OCI-LY7 (cell line): ENCODE data around the gene KRT9.

Experiments used
- CTCF ChIP-seq: fragments of 200-600 bp; sonication (generic); conservative IDR thresholded peaks from 2 replicates; pipeline ENCODE4 v1.5.1; 2014; ENCODE audit warnings: mild to moderate bottlenecking, antibody characterized with exemption, low read length, moderate library complexity, mixed read lengths
- EZH2phosphoT487 ChIP-seq: fragments of 200-600 bp; sonication (generic); IDR thresholded peaks from 2 replicates; pipeline ENCODE4 v1.6.1; 2018; ENCODE audit warnings: low read depth, borderline replicate concordance, mild to moderate bottlenecking, mixed run types, antibody characterized with exemption, low read length, moderate library complexity, mixed read lengths

DNA sequence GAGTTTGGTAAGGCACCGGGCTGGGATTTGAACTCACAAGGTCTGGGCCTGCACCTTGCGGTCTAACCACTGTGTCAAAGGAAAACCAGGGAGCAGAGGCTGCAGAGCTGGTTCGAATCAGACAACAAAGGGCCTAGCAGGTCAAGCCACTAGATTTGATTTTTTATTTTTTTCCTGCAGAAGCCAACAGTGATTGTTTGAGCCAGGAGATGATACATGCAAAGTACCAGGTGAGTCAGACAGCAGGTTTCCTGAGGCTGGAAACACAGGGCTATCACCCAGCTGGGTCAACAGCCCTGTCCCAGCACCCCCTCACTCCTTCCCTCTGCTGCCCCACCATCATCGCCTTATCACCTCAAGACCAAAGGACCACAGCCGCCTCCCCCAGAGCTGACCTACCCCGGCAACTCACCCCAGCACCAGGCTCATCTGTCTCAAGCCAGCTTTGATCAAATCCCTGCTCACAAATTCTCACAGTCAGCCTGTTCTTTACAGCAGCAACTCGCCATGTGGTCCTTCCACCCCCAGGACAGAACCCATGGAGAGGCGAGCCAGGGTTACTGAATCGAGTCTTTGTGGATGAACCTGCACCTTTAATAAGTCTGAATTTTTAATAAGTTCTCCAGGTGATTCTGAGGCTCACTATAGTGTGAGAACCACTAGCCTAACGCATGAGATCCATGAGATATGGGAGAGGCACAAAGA, 30.8 kb downstream of the KRT9 start:
- no peak for TF ChIP-seq CTCF
- TF ChIP-seq EZH2phosphoT487: no peak
